Measurements from ENCODE around the gene ZNF717.
"Not testable (repeated sequence)": the region's sequence is repeated elsewhere in the genome, so short reads cannot be mapped to it uniquely, and the experiment has no call there.

The ZNF717 gene

DNA sequence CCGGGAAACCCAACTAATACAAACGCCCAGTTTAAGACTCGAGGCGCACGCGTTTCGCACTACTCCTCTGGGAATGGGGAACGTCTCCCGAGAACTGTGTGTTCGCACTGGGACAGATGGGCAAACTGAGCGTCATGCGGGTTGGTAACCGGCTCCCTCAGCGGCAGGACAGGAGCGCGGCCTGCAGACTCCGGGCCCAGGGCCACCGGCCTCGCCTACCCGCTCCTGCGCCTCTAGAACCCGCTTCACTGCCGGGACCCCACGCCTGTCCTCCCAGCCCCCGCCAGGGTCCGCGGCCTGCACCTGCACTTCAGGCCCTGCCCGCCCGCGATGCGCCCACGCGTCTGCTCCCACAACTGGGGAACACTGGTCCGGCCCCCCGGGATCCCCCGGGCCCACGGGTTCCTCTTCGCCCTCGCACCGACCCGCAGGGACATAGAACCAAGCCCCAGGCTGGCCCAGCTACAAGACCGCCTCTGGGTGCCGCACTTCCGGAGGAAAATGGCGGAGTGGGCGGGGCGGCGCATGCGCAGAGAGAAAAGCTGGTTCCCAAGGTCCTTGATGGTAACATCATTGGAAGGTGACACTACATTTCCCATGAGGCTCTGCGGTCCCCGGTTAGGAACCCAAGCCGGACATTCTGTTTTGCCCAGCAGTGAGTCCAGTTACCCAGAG is at the start of gene ZNF717:
ZNF717 (minus strand) TSS at position 469 of the 675 bp plus-strand sequence. CDS start 2,187 bp downstream, outside the sequence.
- DNase-seq = peak; percentile 66

DNA sequence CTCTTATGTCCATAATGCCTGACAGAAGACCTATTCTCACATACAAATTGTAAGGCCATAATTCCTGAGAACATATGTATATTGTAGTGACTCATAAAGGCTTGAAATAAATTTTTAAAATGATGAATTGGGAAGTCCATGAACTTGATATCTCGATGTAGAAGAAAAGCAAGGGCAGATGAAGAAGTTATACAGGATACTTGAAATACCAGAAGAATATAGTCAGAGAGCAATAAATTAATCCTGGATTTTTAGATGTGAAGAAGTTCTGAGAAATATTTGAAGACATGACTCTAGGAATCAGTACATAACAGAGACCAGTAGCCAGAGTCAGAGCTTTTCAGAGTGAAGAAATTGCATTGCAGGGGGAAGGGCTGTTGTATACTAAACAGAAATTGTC is 45.7 kb upstream of the ZNF717 start:
- DNase-seq = peak; percentile 32

DNA sequence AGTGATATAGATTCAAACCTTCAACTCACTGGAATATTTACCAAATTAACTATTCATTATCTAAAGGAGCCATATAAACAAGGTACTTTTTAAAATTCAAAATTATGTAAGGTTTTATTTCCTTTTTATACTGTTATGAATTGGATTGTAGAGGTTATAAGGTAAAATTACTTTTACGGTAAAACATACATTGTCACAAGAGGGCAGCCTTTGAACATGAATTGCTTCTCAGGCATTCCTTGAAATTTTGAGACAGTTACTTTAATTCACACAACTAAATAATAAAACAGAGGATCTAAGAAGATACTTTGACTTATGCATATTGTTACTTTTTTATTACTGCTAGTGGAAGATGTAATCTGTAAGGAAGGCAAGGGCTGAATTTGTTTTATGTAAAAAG is 32.7 kb upstream of the ZNF717 start:
- DNase-seq = not testable (repeated sequence)

DNA sequence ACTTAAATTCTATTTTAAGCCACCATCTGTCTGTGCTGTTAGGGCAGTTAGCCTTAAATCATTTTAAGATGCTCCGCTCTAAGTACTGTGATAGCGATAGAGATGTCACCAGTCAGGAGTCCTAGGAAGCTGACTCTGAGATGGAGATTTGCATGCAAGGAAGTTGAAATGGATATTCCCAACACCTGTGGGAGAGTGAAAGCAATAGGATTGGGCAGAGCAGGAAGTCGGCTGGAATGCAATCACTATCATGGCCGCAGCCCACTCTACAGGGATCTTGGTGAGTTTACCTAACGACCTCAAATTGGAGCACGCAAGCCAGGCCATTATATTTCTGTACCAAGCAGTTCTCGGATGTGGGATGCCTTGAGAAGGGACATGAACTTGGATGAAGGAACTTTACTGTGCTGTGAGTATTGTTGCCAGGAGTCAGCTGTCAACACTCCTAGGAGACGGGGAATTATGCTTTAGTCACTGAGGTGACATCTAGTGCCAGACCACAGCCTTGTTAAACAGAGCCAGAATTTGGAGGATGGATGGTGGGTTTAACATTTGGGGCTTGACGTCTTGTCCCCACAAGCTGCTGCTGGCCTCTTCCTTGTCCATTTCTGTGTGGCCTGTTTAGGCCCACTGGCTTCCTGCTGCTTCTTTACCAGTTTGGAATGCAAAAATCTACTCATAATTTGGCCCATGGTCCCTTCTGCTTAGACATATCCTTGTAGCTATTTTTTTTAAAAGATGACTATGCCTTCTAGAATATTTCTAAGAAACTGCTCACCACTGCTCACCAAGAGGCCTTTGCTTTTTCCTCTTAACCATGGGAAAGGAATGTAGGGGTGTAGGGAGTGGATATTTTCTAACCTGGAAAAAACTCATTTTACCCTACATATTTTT is 31.2 kb upstream of the ZNF717 start:
- DNase-seq = peak; percentile 45

DNA sequence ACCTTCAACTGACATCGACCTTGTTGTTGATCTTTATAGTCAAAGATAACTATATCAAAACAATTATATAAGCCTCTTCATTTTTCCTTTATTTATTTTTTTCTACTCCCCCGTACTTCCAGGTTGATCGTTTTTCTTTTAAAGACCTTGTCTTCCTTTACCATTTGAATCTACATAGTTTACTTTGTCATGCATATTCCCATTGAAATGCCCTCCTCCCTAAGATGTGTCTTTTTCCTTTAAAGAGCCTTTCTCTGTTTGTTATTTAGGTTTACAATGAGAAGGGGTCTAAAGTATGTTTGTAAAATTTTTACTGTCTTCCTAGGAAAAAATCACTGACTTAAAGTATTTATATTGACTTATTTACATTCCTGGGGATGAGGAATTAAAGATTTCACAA is 29.4 kb upstream of the ZNF717 start:
- no peak for DNase-seq

DNA sequence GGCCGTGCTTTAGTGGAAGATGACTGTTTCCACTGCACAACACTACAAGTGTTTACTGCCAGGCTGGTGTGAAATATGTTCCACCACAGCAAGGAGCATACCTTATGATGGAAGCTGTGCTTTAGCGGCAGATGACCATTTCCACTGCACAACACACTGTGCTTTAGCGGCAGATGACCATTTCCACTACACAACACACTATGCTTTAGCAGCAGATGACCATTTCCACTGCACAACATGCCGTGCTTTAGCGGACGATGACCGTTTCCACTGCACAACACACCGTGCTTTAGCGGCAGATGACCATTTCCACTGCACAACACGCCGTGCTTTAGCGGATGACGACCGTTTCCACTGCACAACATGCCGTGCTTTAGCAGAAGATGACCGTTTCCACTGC is 2.8 kb downstream of the ZNF717 start:
- DNase-seq = no peak

DNA sequence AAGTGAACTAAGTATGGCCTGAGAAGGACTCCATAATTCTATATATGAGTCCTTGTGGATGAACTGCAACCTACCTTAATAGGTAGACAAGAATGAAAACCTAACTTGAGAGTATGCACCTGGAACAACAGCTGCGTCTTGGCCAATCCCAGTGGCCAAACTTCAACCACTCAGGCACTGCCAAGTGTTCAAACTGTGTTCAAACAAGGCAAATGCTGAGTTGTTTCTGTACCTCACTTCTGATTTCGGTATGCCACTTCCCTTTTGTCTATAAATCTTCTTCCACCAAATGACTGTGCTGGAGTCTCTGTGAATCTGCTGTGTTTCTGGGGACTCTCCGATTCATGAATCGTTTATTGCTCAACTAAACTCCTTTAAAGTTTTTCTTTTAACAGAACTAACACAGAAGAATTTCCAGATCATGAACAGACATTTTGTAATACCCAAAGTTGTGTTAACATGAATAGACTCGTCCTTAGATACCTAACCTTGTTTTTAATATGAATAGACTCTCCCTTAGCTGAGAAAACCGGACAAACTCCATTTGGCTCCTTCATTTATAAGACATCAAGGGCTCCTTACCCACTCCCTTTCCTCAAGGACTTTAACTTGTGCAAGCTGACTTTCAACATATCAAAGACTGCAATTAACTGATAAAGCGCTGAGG is 4.1 kb downstream of the ZNF717 start:
- no peak for DNase-seq

DNA sequence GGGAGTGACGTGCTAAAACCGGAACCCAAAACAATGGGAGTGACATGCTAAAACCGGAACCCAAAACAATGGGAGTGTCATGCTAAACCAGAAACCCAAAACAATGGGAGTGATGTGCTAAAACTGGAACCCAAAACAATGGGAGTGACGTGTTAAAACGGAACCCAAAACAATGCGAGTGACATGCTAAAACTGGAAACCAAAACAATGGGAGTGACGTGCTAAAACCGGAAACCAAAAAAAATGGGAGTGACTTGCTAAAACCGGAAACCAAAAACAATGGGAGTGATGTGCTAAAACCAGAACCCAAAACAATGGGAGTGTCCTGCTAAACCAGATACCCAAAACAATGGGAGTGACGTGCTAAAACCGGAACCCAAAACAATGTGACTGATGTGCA is 7.6 kb downstream of the ZNF717 start:
- not testable (repeated sequence) for DNase-seq

DNA sequence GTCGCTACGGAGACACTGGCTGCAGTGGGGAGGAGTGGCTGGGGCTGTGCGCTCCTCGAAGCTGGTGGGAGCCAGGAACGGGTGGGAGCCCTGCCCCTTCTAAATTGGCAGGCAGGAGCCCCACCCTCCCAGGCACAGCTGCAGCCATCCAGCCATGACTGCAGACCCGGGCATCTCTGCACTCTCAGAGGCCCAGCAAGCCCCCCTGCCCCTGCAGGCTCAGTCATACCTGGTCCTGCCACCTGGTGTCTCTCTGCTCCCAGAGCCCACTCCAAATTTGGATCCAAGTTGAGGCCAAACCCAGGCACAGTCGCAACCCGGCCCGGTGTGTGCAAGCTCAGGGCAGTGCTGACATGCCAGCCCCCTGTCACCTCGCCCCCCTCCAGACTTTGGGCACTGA is 13.7 kb downstream of the ZNF717 start:
- not testable (repeated sequence) for DNase-seq

DNA sequence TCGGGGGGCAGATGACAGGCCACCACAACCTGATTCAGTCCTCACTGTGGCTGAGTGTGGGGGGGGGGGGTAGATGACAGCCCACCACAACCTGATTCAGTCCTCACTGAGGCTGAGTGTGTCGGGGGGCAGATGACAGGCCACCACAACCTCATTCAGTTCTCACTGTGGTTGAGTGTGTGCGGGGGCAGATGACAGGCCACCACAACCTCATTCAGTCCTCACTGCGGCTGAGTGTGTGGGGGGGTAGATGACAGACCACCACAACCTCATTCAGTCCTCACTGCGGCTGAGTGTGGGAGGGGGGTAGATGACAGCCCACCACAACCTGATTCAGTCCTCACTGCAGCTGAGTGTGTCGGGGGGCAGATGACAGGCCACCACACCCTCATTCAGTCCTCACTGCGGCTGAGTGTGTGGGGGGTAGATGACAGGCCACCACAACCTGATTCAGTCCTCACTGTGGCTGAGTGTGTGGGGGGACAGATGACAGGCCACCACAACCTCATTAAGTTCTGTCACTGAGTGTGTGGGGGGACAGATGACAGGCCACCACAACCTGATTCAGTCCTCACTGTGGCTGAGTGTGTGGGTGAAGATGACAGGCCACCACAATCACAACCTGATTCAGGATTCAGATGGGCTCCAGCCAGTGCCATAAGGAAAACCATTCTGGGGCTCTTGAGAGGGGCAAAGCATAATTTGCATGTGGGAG is 16.9 kb downstream of the ZNF717 start:
- DNase-seq = no peak

DNA sequence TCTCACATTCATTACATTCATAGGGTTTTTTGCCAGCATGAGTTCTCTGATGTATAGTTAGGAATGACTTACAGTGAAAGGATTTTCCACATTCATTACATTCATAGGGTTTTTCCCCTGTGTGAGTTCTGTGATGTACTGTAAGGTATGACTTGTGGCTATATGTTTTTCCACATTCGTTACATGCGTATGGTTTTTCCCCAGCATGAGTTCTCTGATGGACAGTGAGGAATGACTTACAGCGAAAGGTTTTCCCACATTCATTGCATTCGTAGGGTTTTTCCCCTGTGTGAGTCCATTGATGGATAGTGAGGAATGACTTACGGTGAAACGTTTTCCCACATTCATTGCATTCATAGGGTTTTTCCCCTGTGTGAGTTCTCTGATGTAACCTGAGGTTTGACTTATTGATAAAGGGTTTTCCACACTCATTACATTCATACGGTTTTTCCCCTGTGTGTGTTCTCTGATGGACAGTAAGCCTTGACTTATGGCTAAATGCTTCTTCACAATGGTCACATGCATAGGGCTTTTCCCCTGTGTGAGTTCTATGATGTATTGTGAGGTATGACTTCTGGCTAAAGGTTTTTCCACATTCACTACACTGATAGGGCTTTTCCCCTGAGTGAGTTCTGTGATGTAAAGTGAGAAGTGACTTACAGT is 47.4 kb downstream of the ZNF717 start:
- DNase-seq = no peak

DNA sequence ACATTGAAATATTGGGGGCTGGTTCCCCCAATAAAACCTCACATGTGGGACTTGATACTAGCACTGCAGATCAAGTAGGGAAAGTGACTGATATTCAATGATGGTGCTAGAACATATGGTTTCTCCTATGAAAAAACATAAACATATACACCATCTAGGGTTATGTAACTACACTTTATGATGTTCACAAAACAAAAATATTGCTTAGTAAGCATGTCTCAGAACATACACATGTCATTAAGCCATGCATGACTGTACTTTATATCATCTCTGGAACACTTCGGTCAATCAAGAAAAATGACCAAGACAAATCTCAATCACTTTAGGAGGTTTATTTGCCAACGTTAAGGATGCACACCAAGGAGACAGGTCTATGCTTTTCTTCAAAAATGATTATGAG is 57.4 kb downstream of the ZNF717 start:
- DNase-seq = no peak

DNA sequence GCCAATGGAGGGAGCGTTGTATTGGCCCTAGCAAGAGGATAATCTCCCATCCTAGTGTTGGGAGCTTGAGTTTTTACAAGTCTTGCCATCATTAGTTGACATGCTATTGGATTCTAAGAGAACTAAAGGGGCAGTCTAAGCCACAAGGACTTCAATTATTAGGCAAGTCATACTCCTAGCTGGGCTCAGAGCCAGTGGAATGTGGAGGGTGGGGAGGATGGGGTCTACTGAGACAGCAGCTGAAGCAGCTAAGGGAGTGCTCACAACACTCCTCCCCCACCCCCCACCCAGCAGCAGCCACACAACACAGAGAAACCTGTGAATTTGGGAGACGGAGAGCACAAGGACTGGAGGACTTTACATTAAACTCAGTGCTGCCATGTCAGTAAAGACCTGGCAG is 93.3 kb downstream of the ZNF717 start:
- DNase-seq = no peak

DNA sequence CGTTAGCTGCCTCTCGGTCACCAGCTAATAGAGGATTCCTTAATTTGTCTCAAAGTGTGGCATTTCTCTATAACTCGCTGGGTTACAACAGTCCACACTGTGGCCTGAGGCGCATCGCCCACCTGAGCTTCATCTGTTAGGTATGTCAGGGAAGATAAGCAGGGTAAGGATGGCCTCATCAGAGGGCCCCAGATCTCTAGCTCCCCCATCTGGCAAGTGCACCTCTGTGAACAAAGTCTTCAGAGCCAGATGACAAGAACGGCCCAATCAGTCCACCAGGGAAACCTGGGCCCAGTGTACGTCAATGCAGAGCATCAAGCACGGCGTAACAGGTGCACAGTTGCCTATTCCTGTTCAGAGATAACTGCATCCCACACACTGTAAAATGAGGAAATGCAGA is 98.0 kb downstream of the ZNF717 start:
- DNase-seq = no peak
